ENCODE data around the gene CHTOP.

The CHTOP gene

GRCh38 chr1:153597206-153597605, 36.7 kb upstream of the CHTOP start:
- no peak for TF ChIP-seq CTCF (IDR thresholded peaks at IDR 0.05; ENCODE audit: low read depth, low read length)
- H3K4me3 ChIP-seq (ENCODE audit: low read depth, low read length): no peak overlapping the region

- no peak for TF ChIP-seq CTCF (IDR thresholded peaks at IDR 0.05; ENCODE audit: low read depth, low read length)
- H3K4me3 ChIP-seq (ENCODE audit: low read depth, low read length): no peak overlapping the region
These were observed 35.3 kb upstream of the CHTOP start for GRCh38 chr1:153598309-153599172.

- H3K4me3 ChIP-seq (ENCODE audit: low read depth, low read length): no peak overlapping the region
- TF ChIP-seq CTCF (IDR thresholded peaks at IDR 0.05; ENCODE audit: low read depth, low read length): no peak
These were observed 34.0 kb upstream of the CHTOP start for GRCh38 chr1:153599847-153600246.

GRCh38 chr1:153602749-153603148, 31.1 kb upstream of the CHTOP start:
- no peak for TF ChIP-seq CTCF (IDR thresholded peaks at IDR 0.05; ENCODE audit: low read depth, low read length)
- H3K4me3 ChIP-seq (ENCODE audit: low read depth, low read length): no peak overlapping the region

GRCh38 chr1:153606194-153606593, 27.7 kb upstream of the CHTOP start:
- TF ChIP-seq CTCF (IDR thresholded peaks at IDR 0.05; ENCODE audit: low read depth, low read length): no peak
- no peak overlapping the region for H3K4me3 ChIP-seq (ENCODE audit: low read depth, low read length)

GRCh38 chr1:153607381-153607780, 26.5 kb upstream of the CHTOP start:
- no peak for TF ChIP-seq CTCF (IDR thresholded peaks at IDR 0.05; ENCODE audit: low read depth, low read length)
- H3K4me3 ChIP-seq (ENCODE audit: low read depth, low read length): no peak overlapping the region

- TF ChIP-seq CTCF (IDR thresholded peaks at IDR 0.05; ENCODE audit: low read depth, low read length): no peak
- peak overlapping the region; percentile 69 for H3K4me3 ChIP-seq (ENCODE audit: low read depth, low read length)
These were observed 25.7 kb upstream of the CHTOP start for GRCh38 chr1:153608089-153608682.
